Skeletal muscle cell (primary cell): ENCODE data around the gene MAMLD1.
A peak's percentile ranks its signal among the peaks of the same experiment; 100 is the strongest.

Experiments
- DNase-seq: peaks from one replicate; pipeline ENCODE4 v3.0.0-alpha.2; 2010; ENCODE audit warnings: low read depth
- H3K4me3 ChIP-seq: 2 replicates; pipeline ENCODE4 v1.5.1; 2011; ENCODE audit warnings: low read depth, mild to moderate bottlenecking, control low read depth, low read length, moderate library complexity

MAMLD1 gene

GRCh38 chrX:150454083-150454482 is 91.0 kb downstream of the MAMLD1 start:
- no peak overlapping the region for H3K4me3 ChIP-seq
- no peak for DNase-seq

- no peak for DNase-seq
- H3K4me3 ChIP-seq: no peak overlapping the region
Measured at GRCh38 chrX:150454508-150455214, 91.5 kb downstream of the MAMLD1 start.

- DNase-seq: no peak
- no peak overlapping the region for H3K4me3 ChIP-seq
Measured at GRCh38 chrX:150455215-150455608, 92.1 kb downstream of the MAMLD1 start.

GRCh38 chrX:150456466-150456865 is 93.3 kb downstream of the MAMLD1 start:
- DNase-seq: no peak
- no peak overlapping the region for H3K4me3 ChIP-seq

GRCh38 chrX:150456941-150457340 is 93.8 kb downstream of the MAMLD1 start:
- no peak for DNase-seq

GRCh38 chrX:150459196-150459595 is 96.1 kb downstream of the MAMLD1 start:
- H3K4me3 ChIP-seq: no peak overlapping the region
- DNase-seq: no peak

More at GRCh38 chrX:150456941-150457340, 93.8 kb downstream of the MAMLD1 start:
- H3K4me3 ChIP-seq: no peak overlapping the region

- H3K4me3 ChIP-seq: no peak overlapping the region
Measured at GRCh38 chrX:150460063-150460462, 96.9 kb downstream of the MAMLD1 start.

GRCh38 chrX:150460781-150461180 is 97.7 kb downstream of the MAMLD1 start:
- DNase-seq: no peak
- H3K4me3 ChIP-seq: no peak overlapping the region

More at GRCh38 chrX:150460063-150460462, 96.9 kb downstream of the MAMLD1 start:
- DNase-seq: no peak

- H3K4me3 ChIP-seq: no peak overlapping the region
- DNase-seq: no peak
Measured at GRCh38 chrX:150463566-150463965, 100.4 kb downstream of the MAMLD1 start.

- no peak for DNase-seq
- no peak overlapping the region for H3K4me3 ChIP-seq
Measured at GRCh38 chrX:150464001-150464400, 100.9 kb downstream of the MAMLD1 start.

GRCh38 chrX:150465326-150465725 is 102.2 kb downstream of the MAMLD1 start:
- DNase-seq: no peak
- H3K4me3 ChIP-seq: no peak overlapping the region

- no peak overlapping the region for H3K4me3 ChIP-seq
- DNase-seq: no peak
Measured at GRCh38 chrX:150465881-150466775, 103.0 kb downstream of the MAMLD1 start.

GRCh38 chrX:150472306-150472705 is 109.2 kb downstream of the MAMLD1 start:
- no peak for DNase-seq
- H3K4me3 ChIP-seq: no peak overlapping the region

GRCh38 chrX:150473371-150473770 is 110.3 kb downstream of the MAMLD1 start:
- H3K4me3 ChIP-seq: no peak overlapping the region
- DNase-seq: no peak

- DNase-seq: peak; percentile 11
- H3K4me3 ChIP-seq: no peak overlapping the region
Measured at GRCh38 chrX:150475461-150475860, 112.3 kb downstream of the MAMLD1 start.

GRCh38 chrX:150476164-150476699 is 113.1 kb downstream of the MAMLD1 start:
- no peak overlapping the region for H3K4me3 ChIP-seq
- peak; percentile 35 for DNase-seq

GRCh38 chrX:150477371-150477770 is 114.3 kb downstream of the MAMLD1 start:
- no peak overlapping the region for H3K4me3 ChIP-seq
- DNase-seq: no peak

GRCh38 chrX:150478496-150479492 is 115.7 kb downstream of the MAMLD1 start:
- no peak for DNase-seq
- no peak overlapping the region for H3K4me3 ChIP-seq

- peak; percentile 30 for DNase-seq
Measured at GRCh38 chrX:150482537-150483206, 119.6 kb downstream of the MAMLD1 start.

More at GRCh38 chrX:150482537-150483206, 119.6 kb downstream of the MAMLD1 start:
- no peak overlapping the region for H3K4me3 ChIP-seq
